ENCODE data around the gene AGAP1. TPM values are rescaled to one million over a fixed set of nuclear protein-coding genes. Genes with fewer than 3 reads are reported as not detected.

AGAP1 gene
- total and polyA plus RNA-seq, 10 donors: 1.1 to 26.6 (median 11.3) TPM

GRCh38 chr2:235939471-235939870 lies 445.6 kb downstream of the AGAP1 start:
- H3K4me3 ChIP-seq: no peak overlapping the region
- TF ChIP-seq CTCF (IDR thresholded peaks at IDR 0.05 in 8 of 11, conservative IDR thresholded peaks at IDR 0.05 in 3 of 11) (no peak), POLR2AphosphoS5 (IDR thresholded peaks at IDR 0.05) (no peak), POLR2A (IDR thresholded peaks at IDR 0.05) (no peak)
- no peaks in the 10 kb centered on the region for H3K27me3 ChIP-seq (replicated peaks in 1 of 7)
- H3K4me1 ChIP-seq: no peaks in the 10 kb centered on the region
- peaks cover 0 to 11% (median 9%) of the 10 kb centered on the region in 8 donors for H3K9me3 ChIP-seq
- no peak overlapping the region for H3K27ac ChIP-seq
- peak; percentile 46 for DNase-seq
- intact Hi-C loops (cut with DNase I; ENCODE audit: low total_unique reads): no loop called here
- H3K36me3 ChIP-seq: peaks cover 0 to 3% (median 0%) of the 10 kb centered on the region in 6 donors
- WGBS, 5 donors: 80 to 95% (median 87%) methylated on average over 6 of the region's 6 CpGs

DNA sequence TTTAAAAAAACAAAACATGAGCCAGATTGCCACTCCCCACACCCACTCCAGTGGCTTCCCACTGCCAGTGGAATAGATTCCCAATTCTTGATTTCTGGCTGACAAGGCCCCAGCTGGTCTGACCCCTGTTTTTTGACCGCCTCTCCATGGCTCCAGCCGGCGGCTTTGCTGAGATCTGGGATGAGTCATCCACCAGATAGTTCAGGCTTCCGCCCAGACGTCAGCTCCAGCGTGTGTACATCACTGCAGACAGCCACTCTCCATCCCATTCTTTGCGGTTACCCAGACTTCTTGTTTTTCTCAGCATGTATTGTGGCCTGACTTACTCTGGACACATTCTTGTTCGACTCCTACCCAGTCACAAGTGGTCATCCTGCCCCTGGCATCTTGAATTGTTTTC lies 446.5 kb downstream of the AGAP1 start:
- peaks cover 0 to 3% (median 0%) of the 10 kb centered on the region in 6 donors for H3K36me3 ChIP-seq
- intact Hi-C loops (cut with DNase I; ENCODE audit: low total_unique reads): no loop called here
- DNase-seq: peak; percentile 58

GRCh38 chr2:235944591-235944990 lies 450.7 kb downstream of the AGAP1 start:
- peak; percentile 54 for DNase-seq
- Histone ChIP-seq H3K4me3 (no peak overlapping the region), H3K9me3 (no peaks in the 10 kb centered on the region), H3K36me3 (peaks cover 0 to 3% (median 0%) of the 10 kb centered on the region in 6 donors), H3K4me1 (no peaks in the 10 kb centered on the region), H3K27ac (no peak overlapping the region), H3K27me3 (replicated peaks in 1 of 7) (peaks cover 0 to 4% (median 0%) of the 10 kb centered on the region in 7 donors)
- no peak for TF ChIP-seq POLR2A (IDR thresholded peaks at IDR 0.05)
- TF ChIP-seq POLR2AphosphoS5 (IDR thresholded peaks at IDR 0.05): no peak
- TF ChIP-seq CTCF (IDR thresholded peaks at IDR 0.05 in 8 of 11, conservative IDR thresholded peaks at IDR 0.05 in 3 of 11): no peak
- intact Hi-C loops (cut with DNase I; ENCODE audit: low total_unique reads): no loop called here
- WGBS, 5 donors: 83 to 97% (median 89%) methylated on average over 10 of the region's 10 CpGs

More for the DNA sequence above, 446.5 kb downstream of the AGAP1 start:
- 78 to 89% (median 84%) methylated on average over 8 of the region's 8 CpGs for WGBS, 5 donors
- Histone ChIP-seq H3K4me1 (no peaks in the 10 kb centered on the region), H3K4me3 (no peak overlapping the region), H3K27ac (no peak overlapping the region), H3K9me3 (peaks cover 0 to 11% (median 9%) of the 10 kb centered on the region in 8 donors), H3K27me3 (replicated peaks in 1 of 7) (no peaks in the 10 kb centered on the region)
- no peak for TF ChIP-seq POLR2A (IDR thresholded peaks at IDR 0.05)
- no peak for TF ChIP-seq CTCF (IDR thresholded peaks at IDR 0.05 in 8 of 11, conservative IDR thresholded peaks at IDR 0.05 in 3 of 11)
- TF ChIP-seq POLR2AphosphoS5 (IDR thresholded peaks at IDR 0.05): no peak

GRCh38 chr2:235945608-235946140 lies 451.8 kb downstream of the AGAP1 start:
- Histone ChIP-seq H3K4me1 (peaks cover 0 to 7% (median 0%) of the 10 kb centered on the region in 6 donors), H3K27me3 (replicated peaks in 1 of 7) (peaks cover 0 to 5% (median 0%) of the 10 kb centered on the region in 7 donors), H3K36me3 (no peaks in the 10 kb centered on the region), H3K9me3 (no peaks in the 10 kb centered on the region), H3K4me3 (no peak overlapping the region), H3K27ac (no peak overlapping the region)
- peak; percentile 54 for DNase-seq
- TF ChIP-seq POLR2AphosphoS5 (IDR thresholded peaks at IDR 0.05) (no peak), POLR2A (IDR thresholded peaks at IDR 0.05) (no peak), CTCF (IDR thresholded peaks at IDR 0.05 in 8 of 11, conservative IDR thresholded peaks at IDR 0.05 in 3 of 11) (no peak)
- WGBS, 5 donors: 72 to 81% (median 76%) methylated on average over 11 of the region's 11 CpGs
- intact Hi-C loops (cut with DNase I; ENCODE audit: low total_unique reads): no loop called here

Data from spleen (tissue), 11 donors.